ENCODE measurements around the gene CEP135. TPM values are rescaled to one million over a fixed set of nuclear protein-coding genes. Genes with fewer than 3 reads are reported as not detected.

CEP135 gene
- total RNA-seq, 1 experiment from 2014 or later = 15.3 TPM

DNA sequence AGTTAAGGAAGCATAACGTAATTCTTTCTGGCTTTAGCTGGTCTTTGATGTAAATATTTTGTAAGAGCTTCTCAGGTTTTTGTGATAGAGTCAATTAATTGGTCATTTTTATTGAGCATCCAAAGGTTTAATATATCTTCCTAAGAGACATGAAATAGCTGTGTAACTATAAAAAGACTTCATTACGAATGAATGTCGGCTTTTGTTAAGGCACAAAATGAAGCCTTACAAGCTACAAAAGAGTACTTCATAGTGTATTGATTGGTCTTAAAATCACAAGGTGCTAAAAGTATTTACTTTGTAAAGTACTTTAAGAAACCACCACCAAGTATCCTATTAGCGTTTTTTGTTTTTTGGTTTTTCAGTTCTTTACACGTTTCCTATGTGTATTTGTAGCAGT, 104.2 kb downstream of the CEP135 start:
- ChIA-PET CTCF (no interaction called here), POLR2A (ENCODE audit: low non-redundant PET) (no interaction called here)
- Histone ChIP-seq H3K27ac (ENCODE audit: low read depth, low read length, poor library complexity, severe bottlenecking) (no peak overlapping the region), H3K4me3 (ENCODE audit: low read depth, low read length, poor library complexity, severe bottlenecking) (no peak overlapping the region), H3K4me1 (ENCODE audit: insufficient read depth, low read length, poor library complexity, severe bottlenecking) (no peaks in the 10 kb centered on the region), H3K27me3 (replicated peaks; ENCODE audit: insufficient read depth, low read depth, low read length, poor library complexity) (no peaks in the 10 kb centered on the region), H3K9me3 (ENCODE audit: low read depth, low read length, poor library complexity, severe bottlenecking) (no peaks in the 10 kb centered on the region), H3K36me3 (ENCODE audit: insufficient read depth, low read length, poor library complexity, severe bottlenecking) (no peaks in the 10 kb centered on the region)
- DNase-seq (ENCODE audit: low spot score) = no peak
- intact Hi-C loops (cut with micrococcal nuclease; ENCODE audit: unreplicated experiment) = no loop called here
- BruUV-seq (replicated peaks) = no TSS peak
- TF ChIP-seq, protein P1, sequence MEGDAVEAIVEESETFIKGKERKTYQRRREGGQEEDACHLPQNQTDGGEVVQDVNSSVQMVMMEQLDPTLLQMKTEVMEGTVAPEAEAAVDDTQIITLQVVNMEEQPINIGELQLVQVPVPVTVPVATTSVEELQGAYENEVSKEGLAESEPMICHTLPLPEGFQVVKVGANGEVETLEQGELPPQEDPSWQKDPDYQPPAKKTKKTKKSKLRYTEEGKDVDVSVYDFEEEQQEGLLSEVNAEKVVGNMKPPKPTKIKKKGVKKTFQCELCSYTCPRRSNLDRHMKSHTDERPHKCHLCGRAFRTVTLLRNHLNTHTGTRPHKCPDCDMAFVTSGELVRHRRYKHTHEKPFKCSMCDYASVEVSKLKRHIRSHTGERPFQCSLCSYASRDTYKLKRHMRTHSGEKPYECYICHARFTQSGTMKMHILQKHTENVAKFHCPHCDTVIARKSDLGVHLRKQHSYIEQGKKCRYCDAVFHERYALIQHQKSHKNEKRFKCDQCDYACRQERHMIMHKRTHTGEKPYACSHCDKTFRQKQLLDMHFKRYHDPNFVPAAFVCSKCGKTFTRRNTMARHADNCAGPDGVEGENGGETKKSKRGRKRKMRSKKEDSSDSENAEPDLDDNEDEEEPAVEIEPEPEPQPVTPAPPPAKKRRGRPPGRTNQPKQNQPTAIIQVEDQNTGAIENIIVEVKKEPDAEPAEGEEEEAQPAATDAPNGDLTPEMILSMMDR (conservative IDR thresholded peaks at IDR 0.05; ENCODE audit: low read depth, low read length) = no peak
- no peak for TF ChIP-seq EZH2 (IDR thresholded peaks at IDR 0.05; ENCODE audit: borderline replicate concordance, low read depth, low read length, poor library complexity, severe bottlenecking)

DNA sequence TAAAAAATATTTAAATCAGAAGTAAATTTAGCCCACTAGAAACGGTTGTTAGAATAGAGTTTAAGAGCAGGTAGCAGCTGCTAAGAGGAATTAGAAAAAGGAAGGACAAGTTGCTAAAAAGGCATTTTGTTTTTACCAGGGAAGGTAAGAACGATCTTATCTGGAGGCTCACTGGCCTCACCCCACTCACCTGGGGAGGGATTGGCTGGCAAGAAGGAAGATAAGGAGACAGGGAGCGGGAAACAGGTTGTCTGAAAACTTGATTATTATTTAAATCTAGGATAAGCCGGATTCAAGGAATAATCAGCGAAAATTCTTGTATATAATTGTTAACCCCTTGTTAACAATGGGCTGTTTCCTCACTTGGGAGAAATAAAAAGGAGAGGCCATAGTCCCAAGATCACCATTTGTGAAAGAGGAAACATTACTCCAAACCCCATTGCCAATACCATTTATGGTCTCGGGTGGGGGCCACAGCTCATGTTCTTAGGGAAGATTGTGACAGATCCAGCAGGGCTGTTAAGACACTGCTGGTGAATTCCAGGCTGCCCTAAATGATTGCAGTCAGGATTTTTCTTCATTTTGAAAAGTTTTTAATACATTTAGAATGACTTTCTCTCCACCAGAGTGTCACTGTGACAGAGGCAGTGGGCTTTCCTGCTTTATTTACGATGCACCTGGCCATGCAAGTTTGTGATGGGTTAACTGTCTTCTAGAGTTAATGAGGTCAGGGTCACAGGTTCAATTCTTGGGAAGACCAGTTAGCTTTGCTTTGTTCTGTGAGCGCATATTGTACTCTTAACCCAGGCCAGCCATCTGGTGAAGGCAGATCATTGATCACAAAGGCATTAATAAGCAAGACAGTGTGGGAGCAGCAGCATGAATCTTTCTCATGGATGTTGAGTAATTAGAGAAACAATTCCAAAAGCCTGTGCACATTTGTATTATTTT, 106.6 kb downstream of the CEP135 start:
- DNase-seq (ENCODE audit: low spot score) = no peak
- CTCF ChIA-PET = no interaction called here

DNA sequence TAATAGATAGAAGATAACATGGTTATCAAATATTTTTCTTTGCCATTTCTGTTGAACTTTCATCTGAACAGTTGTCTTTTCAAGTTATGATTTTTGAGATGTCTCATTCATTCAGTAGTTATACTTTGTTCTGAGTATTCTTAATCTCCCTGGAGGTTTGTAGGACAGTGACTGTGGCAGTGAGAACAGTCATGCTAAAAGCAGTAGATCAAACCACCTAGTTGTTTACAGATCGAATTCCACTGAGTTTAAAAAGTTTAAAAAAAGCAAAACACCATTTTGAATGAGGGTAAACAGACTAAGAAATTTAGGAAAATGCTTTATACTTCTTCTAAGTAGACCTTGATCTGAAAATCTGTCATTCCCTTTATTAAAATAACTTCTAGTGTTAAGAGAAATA, 107.2 kb downstream of the CEP135 start:
- POLR2A ChIA-PET (ENCODE audit: low non-redundant PET) = no interaction called here
- BruUV-seq (replicated peaks) = no TSS peak

More for the DNA sequence above, 106.6 kb downstream of the CEP135 start:
- POLR2A ChIA-PET (ENCODE audit: low non-redundant PET) = no interaction called here
- Histone ChIP-seq H3K4me3 (ENCODE audit: low read depth, low read length, poor library complexity, severe bottlenecking) (no peak overlapping the region), H3K27me3 (replicated peaks; ENCODE audit: insufficient read depth, low read depth, low read length, poor library complexity) (no peaks in the 10 kb centered on the region), H3K4me1 (ENCODE audit: insufficient read depth, low read length, poor library complexity, severe bottlenecking) (no peaks in the 10 kb centered on the region), H3K9me3 (ENCODE audit: low read depth, low read length, poor library complexity, severe bottlenecking) (no peaks in the 10 kb centered on the region), H3K36me3 (ENCODE audit: insufficient read depth, low read length, poor library complexity, severe bottlenecking) (no peaks in the 10 kb centered on the region), H3K27ac (ENCODE audit: low read depth, low read length, poor library complexity, severe bottlenecking) (no peak overlapping the region)
- intact Hi-C loops (cut with micrococcal nuclease; ENCODE audit: unreplicated experiment) = no loop called here
- BruUV-seq (replicated peaks) = no TSS peak
- TF ChIP-seq EZH2 (IDR thresholded peaks at IDR 0.05; ENCODE audit: borderline replicate concordance, low read depth, low read length, poor library complexity, severe bottlenecking) = no peak
- TF ChIP-seq, protein P1 (conservative IDR thresholded peaks at IDR 0.05; ENCODE audit: low read depth, low read length) = no peak

More for the DNA sequence above, 107.2 kb downstream of the CEP135 start:
- no peak for DNase-seq (ENCODE audit: low spot score)
- Histone ChIP-seq H3K27ac (ENCODE audit: low read depth, low read length, poor library complexity, severe bottlenecking) (no peak overlapping the region), H3K4me1 (ENCODE audit: insufficient read depth, low read length, poor library complexity, severe bottlenecking) (no peaks in the 10 kb centered on the region), H3K9me3 (ENCODE audit: low read depth, low read length, poor library complexity, severe bottlenecking) (no peaks in the 10 kb centered on the region), H3K36me3 (ENCODE audit: insufficient read depth, low read length, poor library complexity, severe bottlenecking) (no peaks in the 10 kb centered on the region), H3K27me3 (replicated peaks; ENCODE audit: insufficient read depth, low read depth, low read length, poor library complexity) (no peaks in the 10 kb centered on the region), H3K4me3 (ENCODE audit: low read depth, low read length, poor library complexity, severe bottlenecking) (no peak overlapping the region)
- intact Hi-C loops (cut with micrococcal nuclease; ENCODE audit: unreplicated experiment) = no loop called here
- TF ChIP-seq, protein P1 (conservative IDR thresholded peaks at IDR 0.05; ENCODE audit: low read depth, low read length) = no peak
- TF ChIP-seq EZH2 (IDR thresholded peaks at IDR 0.05; ENCODE audit: borderline replicate concordance, low read depth, low read length, poor library complexity, severe bottlenecking) = no peak
- CTCF ChIA-PET = no interaction called here
